HepG2 (cell line): ENCODE measurements around the gene NKX2-2. TPM values are rescaled to one million over a fixed set of nuclear protein-coding genes. Genes with fewer than 3 reads are reported as not detected.

Experiments used
- ATAC-seq: fragments of 200-7000 bp; cut with Tn5 transposase; 3 replicates; pipeline ENCODE4 v1.9.1; 2020; ENCODE audit warnings: mild to moderate bottlenecking, moderate library complexity
- Bru-seq: library from RNA; stranded (reverse); fragments of 400-500 nt; gene quantifications from one replicate; lab custom pipeline; 2021; lab: Mats Ljungman, UMichigan
- BruChase-seq, 2 experiments: library from RNA; stranded (reverse); fragments of 400-500 nt; gene quantifications; one replicate each; lab custom pipeline; 2021; lab: Mats Ljungman, UMichigan
- BruUV-seq: library from RNA; stranded (reverse); fragments of 400-500 nt; replicated peaks from 2 replicates; lab custom pipeline; 2021; lab: Mats Ljungman, UMichigan
- CTCF ChIA-PET: fragments of 300-600 bp; formaldehyde crosslinking; extraction: SDS; loops from one replicate; lab custom pipeline; 2021; ENCODE audit warnings: low total read pairs, inconsistent platforms, low intra/inter-chr PET ratio; lab: Yijun Ruan, JAX
- POLR2A ChIA-PET: fragments of 350-600 bp; sonication (Branson Sonifier 250); formaldehyde crosslinking; loops from one replicate; lab custom pipeline; 2020; ENCODE audit warnings: antibody characterized with exemption, inconsistent platforms; lab: Yijun Ruan, JAX
- DNase-seq: peaks from one replicate; pipeline ENCODE4 v3.0.0-alpha.2; 2015; ENCODE audit warnings: low spot score
- FAIRE-seq: peaks from 3 replicates; lab custom pipeline; 2011; peaks lifted over from hg19 to GRCh38; lab: Jason Lieb, UNC
- H2AFZ ChIP-seq: one replicate; pipeline ENCODE4 v1.6.1; 2011; ENCODE audit warnings: low read length, inconsistent platforms
- H3K27ac ChIP-seq: fragments of 300-600 bp; 3 replicates; pipeline ENCODE4 v1.8.0; 2011; ENCODE audit warnings: mixed run types, mild to moderate bottlenecking, mixed read lengths, low read length, inconsistent platforms; ENCODE audit not compliant: insufficient read depth; ENCODE audit errors: extremely low read length
- H3K27me3 ChIP-seq, 2 experiments: fragments of 200-600 bp in 1 of 2; 2 replicates in 1 of 2; 3 replicates in 1 of 2; pipeline versions ENCODE4 v1.6.0 to v1.8.0; 2011; ENCODE audit warnings: low read length in 2 of 2, mild to moderate bottlenecking in 2 of 2, moderate library complexity in 2 of 2, inconsistent platforms in 1 of 2; ENCODE audit not compliant: insufficient read depth in 2 of 2, control insufficient read depth in 1 of 2
- H3K36me3 ChIP-seq, 2 experiments: fragments of 200-600 bp in 1 of 2; replicated peaks in 1 of 2; 2 replicates in 1 of 2; 3 replicates in 1 of 2; pipeline versions ENCODE4 v1.5.1 to v1.8.0; 2011; ENCODE audit warnings: low read length in 2 of 2, inconsistent platforms in 1 of 2; ENCODE audit not compliant: insufficient read depth in 2 of 2, control insufficient read depth in 1 of 2
- H3K4me1 ChIP-seq: 2 replicates; pipeline ENCODE4 v1.5.1; 2012; ENCODE audit warnings: low read length, inconsistent platforms; ENCODE audit not compliant: insufficient read depth
- H3K4me2 ChIP-seq: 2 replicates; pipeline ENCODE4 v1.6.0; 2011; ENCODE audit warnings: low read depth, low read length, inconsistent platforms
- H3K4me3 ChIP-seq, 3 experiments: fragments of 200-600 bp in 1 of 3; sonication (generic), shearing (Covaris generic) in 1 of 3; replicated peaks in 1 of 3; 2 replicates each; pipeline ENCODE4 v1.5.1; 2011 to 2016; ENCODE audit warnings: low read length in 3 of 3, inconsistent platforms in 2 of 3, low read depth in 2 of 3, mild to moderate bottlenecking in 2 of 3, control low read depth in 1 of 3, mixed read lengths in 1 of 3; ENCODE audit not compliant: insufficient read depth in 1 of 3
- H3K79me2 ChIP-seq: one replicate; pipeline ENCODE4 v1.6.1; 2011; ENCODE audit warnings: low read length, inconsistent platforms; ENCODE audit not compliant: insufficient read depth
- H3K9ac ChIP-seq: 2 replicates; pipeline ENCODE4 v1.6.0; 2011; ENCODE audit warnings: mild to moderate bottlenecking, low read depth, low read length, inconsistent platforms; ENCODE audit not compliant: insufficient read depth
- H3K9me3 ChIP-seq: 2 replicates; pipeline ENCODE4 v1.5.1; 2012; ENCODE audit warnings: mild to moderate bottlenecking, low read length
- H4K20me1 ChIP-seq: 2 replicates; pipeline ENCODE4 v1.6.0; 2011; ENCODE audit warnings: inconsistent platforms, mild to moderate bottlenecking, low read length, moderate library complexity; ENCODE audit not compliant: insufficient read depth
- ARNT2 ChIP-seq: sonication (generic); formaldehyde crosslinking; IDR thresholded peaks from 2 replicates; pipeline ENCODE4 v1.8.0; 2022; ENCODE audit warnings: mild to moderate bottlenecking, low read depth, missing genetic modification reagents, moderate library complexity
- HNRNPK ChIP-seq: fragments of 200-400 bp; formaldehyde crosslinking; IDR thresholded peaks from 2 replicates; pipeline ENCODE4 v1.6.1; 2018; ENCODE audit warnings: low read length, low read depth, moderate library complexity, mild to moderate bottlenecking; ENCODE audit not compliant: poor library complexity, severe bottlenecking
- TMF1 ChIP-seq: sonication (generic); formaldehyde crosslinking; IDR thresholded peaks from 2 replicates; pipeline ENCODE4 v1.8.1; 2022; ENCODE audit warnings: low read depth, missing genetic modification reagents
- WGBS: methylation state at CpG from one replicate; pipeline ENCODE4 v1.1.6; 2017; ENCODE audit warnings: low lambda C conversion rate; 5-methylcytosine and 5-hydroxymethylcytosine counted together
- in situ Hi-C: cut with HindIII; loops from 2 replicates; pipeline ENCODE4 v1.10.0; 2017; ENCODE audit warnings: low pct_unique_long_range_greater_than_20kb; ENCODE audit not compliant: extremely low pct_ligation_motif_present
- intact Hi-C: fragments of 100-400 bp; cut with micrococcal nuclease; formaldehyde crosslinking; loops from one replicate; pipeline ENCODE4 v1.10.0; 2022; ENCODE audit not compliant: unreplicated experiment
- long read RNA-seq, 2 experiments: library from RNA in 1 of 2; library from polyadenylated mRNA in 1 of 2; stranded (forward) in 1 of 2; unstranded in 1 of 2; transcript quantifications; one replicate each; pipeline ENCODE4 v2.0.0, GENCODE V29; 2019 to 2022
- polyA minus RNA-seq, 3 experiments: library from RNA; depleted of rRNA, polyadenylated mRNA; stranded (reverse); fragments of >200 nt; gene quantifications; 2 replicates each; pipeline ENCODE4 v1.2.3, GENCODE V29; 2011; ENCODE audit warnings: low replicate concordance in 1 of 3
- polyA plus RNA-seq, 8 experiments: library from polyadenylated mRNA; depleted of rRNA in 3 of 8; stranded (reverse) in 7 of 8; unstranded in 1 of 8; fragments of >200 nt; fragmentation: Illumina TruSeq in 4 of 8; extraction: Trizol in 4 of 8; gene quantifications; 2 replicates each; pipeline versions ENCODE4 v1.2.1 to v1.2.3, GENCODE V29; 2011 to 2016; ENCODE audit warnings: low read depth in 4 of 8, missing spikeins in 1 of 8, mixed read lengths in 1 of 8; ENCODE audit not compliant: insufficient read depth in 1 of 8
- total RNA-seq, 5 experiments: library from RNA; depleted of rRNA; stranded (reverse); fragments of >200 nt; fragmentation: Illumina TruSeq; extraction: Trizol; gene quantifications; 2 replicates each; pipeline ENCODE4 v1.2.3, GENCODE V29; 2016; ENCODE audit warnings: low read depth in 1 of 5

The NKX2-2 gene
- not detected in 2 replicates for total RNA-seq (2016; rRNA removed; fragmentation: Illumina TruSeq; extraction: Trizol)
- not detected in 2 replicates for total RNA-seq (2016; cell fraction: cytosol; rRNA removed; fragmentation: Illumina TruSeq; extraction: Trizol; ENCODE audit: low read depth)
- total RNA-seq (2016; cell fraction: insoluble cytoplasmic fraction; rRNA removed; fragmentation: Illumina TruSeq; extraction: Trizol) = not detected in 2 replicates
- not detected in 2 replicates for total RNA-seq (2016; cell fraction: membrane; rRNA removed; fragmentation: Illumina TruSeq; extraction: Trizol)
- not detected in 2 replicates for total RNA-seq (2016; cell fraction: nucleus; rRNA removed; fragmentation: Illumina TruSeq; extraction: Trizol)
- not detected in 2 replicates for polyA plus RNA-seq (2011; rRNA removed)
- not detected in 2 replicates for polyA plus RNA-seq (2011; cell fraction: cytosol; rRNA removed)
- polyA plus RNA-seq (2011; cell fraction: nucleus; rRNA removed) = not detected in 2 replicates
- not detected in 2 replicates for polyA plus RNA-seq (2012)
- polyA plus RNA-seq (2016; cell fraction: cytosol; fragmentation: Illumina TruSeq; extraction: Trizol; ENCODE audit: low read depth) = not detected in 2 replicates
- not detected in 2 replicates for polyA plus RNA-seq (2016; cell fraction: insoluble cytoplasmic fraction; fragmentation: Illumina TruSeq; extraction: Trizol; ENCODE audit: low read depth)
- polyA plus RNA-seq (2016; cell fraction: membrane; fragmentation: Illumina TruSeq; extraction: Trizol; ENCODE audit: low read depth) = not detected in 2 replicates
- polyA plus RNA-seq (2016; cell fraction: nucleus; fragmentation: Illumina TruSeq; extraction: Trizol; ENCODE audit: insufficient read depth, low read depth) = not detected in 2 replicates
- polyA minus RNA-seq (2011; rRNA and poly(A)+ RNA removed; ENCODE audit: low replicate concordance) = not detected in 2 replicates
- polyA minus RNA-seq (2011; cell fraction: cytosol; rRNA and poly(A)+ RNA removed) = not detected in 2 replicates
- not detected in 2 replicates for polyA minus RNA-seq (2011; cell fraction: nucleus; rRNA and poly(A)+ RNA removed)
- Bru-seq, nascent RNA = not detected
- not detected for BruChase-seq, experiment 1, labeled RNA remaining after a 6-hour chase
- BruChase-seq, experiment 2, labeled RNA remaining after a 2-hour chase = not detected
- long read RNA-seq, experiment 1 = 0 reads
- long read RNA-seq, experiment 2 = 0 reads

DNA sequence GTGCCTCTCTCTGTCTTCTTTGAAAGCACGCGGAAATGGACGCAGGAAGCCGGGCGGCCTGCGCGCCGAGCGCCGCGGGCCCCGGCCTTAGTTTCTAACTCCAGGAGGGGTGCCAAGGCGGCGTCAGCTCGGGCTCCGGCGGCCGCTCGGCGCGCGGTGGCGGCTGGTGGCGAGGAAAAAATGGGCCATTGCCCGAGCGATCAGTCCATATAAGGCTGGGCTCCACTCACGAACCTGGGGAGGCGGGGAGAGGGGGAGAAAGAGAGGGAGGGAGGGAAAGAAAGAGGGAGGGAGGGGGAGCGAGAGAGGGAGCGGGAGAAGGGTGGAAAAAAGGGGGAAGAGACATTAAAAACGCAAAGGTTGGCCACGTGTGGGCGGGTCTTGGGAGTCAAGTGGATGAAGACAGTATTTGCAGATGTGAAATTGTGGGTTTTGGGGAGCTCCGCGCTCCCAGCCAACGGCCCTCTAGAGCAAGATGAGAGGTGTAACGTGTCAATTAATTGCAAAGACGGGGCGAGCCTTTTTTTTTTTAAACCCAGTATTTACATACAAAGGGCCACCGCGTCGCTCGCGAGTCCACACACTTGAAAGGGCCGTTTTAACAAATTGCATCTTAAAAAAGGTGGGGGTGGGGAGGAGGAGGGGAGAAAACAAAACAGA lies at the start of gene NKX2-2:
TSS of gene NKX2-2 (minus strand) at position 184 of the 660 bp plus-strand sequence. CDS start 395 bp downstream, outside the sequence.
- WGBS = 40% methylated on average over 45 of the region's 45 CpGs
- Histone ChIP-seq H3K27me3 (peaks cover 38 to 94% of the 10 kb centered on the region in 2 experiments), H3K27ac (no peak within 1 kb of the TSS), H3K4me1 (peaks cover 11% of the 10 kb centered on the region), H3K9ac (no peak within 1 kb of the TSS), H3K4me3 (peak within 1 kb of the TSS in 1 of 3 experiments; percentile 40; a peak in 1 of 6 replicates), H2AFZ (no peak within 1 kb of the TSS), H3K4me2 (peak within 1 kb of the TSS; percentile 40), H4K20me1 (no peaks in the 10 kb centered on the region), H3K36me3 (no peaks in the 10 kb centered on the region), H3K9me3 (no peaks in the 10 kb centered on the region), H3K79me2 (no peaks in the 10 kb centered on the region)
- DNase-seq (no peak), ATAC-seq (no peak), FAIRE-seq (no peak)
- peak; percentile 87 for TF ChIP-seq HNRNPK
- no peak for TF ChIP-seq ARNT2 (CRISPR knock-in tag)
- no peak for TF ChIP-seq TMF1 (CRISPR knock-in tag)
- intact Hi-C loops (no loop called here), in situ Hi-C loops (no loop called here)
- POLR2A ChIA-PET = no interaction called here
- CTCF ChIA-PET = no interaction called here
- BruUV-seq = no TSS peak
